Upper lobe of left lung (tissue), 4 donors: ENCODE data around the gene RASSF1.

Source experiments
- POLR2AphosphoS5 ChIP-seq, 2 donors: sonication (generic); formaldehyde crosslinking; IDR thresholded peaks; one replicate each; pipeline ENCODE4 v1.5.1; 2017; ENCODE audit warnings: antibody characterized with exemption in 2 of 2
- TF ChIP-seq, protein P1 (sequence below), 6 experiments: fragments of 450-650 bp in 4 of 6; fragments of 200-600 bp in 2 of 6; sonication (generic) in 2 of 6; IDR thresholded peaks; one replicate each; pipeline ENCODE4 v1.5.1; 2016 to 2019; ENCODE audit warnings: antibody characterized with exemption in 6 of 6

DNA sequence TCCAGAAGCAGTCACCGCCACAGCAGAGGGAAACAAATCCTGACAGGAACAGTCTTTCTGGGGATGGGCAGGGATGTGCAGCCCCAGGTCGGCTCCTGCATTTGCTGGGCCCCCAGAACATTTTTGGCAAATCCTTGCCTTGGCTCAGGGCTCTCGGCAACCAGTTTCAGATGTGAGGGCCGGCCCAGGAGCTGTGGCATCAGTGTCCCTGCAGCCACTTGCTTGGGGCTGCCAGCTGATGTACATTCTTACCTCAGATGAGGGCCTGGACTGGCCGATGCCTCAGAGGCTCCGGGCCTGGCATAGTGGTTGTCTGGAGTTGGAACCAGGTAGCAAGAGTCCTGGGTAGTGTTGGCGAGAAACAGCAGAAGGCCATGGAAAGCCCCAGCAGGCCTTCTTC is 14.2 kb upstream of the RASSF1 start:
- TF ChIP-seq, protein P1, sequence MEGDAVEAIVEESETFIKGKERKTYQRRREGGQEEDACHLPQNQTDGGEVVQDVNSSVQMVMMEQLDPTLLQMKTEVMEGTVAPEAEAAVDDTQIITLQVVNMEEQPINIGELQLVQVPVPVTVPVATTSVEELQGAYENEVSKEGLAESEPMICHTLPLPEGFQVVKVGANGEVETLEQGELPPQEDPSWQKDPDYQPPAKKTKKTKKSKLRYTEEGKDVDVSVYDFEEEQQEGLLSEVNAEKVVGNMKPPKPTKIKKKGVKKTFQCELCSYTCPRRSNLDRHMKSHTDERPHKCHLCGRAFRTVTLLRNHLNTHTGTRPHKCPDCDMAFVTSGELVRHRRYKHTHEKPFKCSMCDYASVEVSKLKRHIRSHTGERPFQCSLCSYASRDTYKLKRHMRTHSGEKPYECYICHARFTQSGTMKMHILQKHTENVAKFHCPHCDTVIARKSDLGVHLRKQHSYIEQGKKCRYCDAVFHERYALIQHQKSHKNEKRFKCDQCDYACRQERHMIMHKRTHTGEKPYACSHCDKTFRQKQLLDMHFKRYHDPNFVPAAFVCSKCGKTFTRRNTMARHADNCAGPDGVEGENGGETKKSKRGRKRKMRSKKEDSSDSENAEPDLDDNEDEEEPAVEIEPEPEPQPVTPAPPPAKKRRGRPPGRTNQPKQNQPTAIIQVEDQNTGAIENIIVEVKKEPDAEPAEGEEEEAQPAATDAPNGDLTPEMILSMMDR (IDR thresholded peaks at IDR 0.05): no peak
- no peak for TF ChIP-seq POLR2AphosphoS5 (IDR thresholded peaks at IDR 0.05)
